A673 (cell line): ENCODE results near the gene LARGE1.

ENCODE experiments used
- EZH2 ChIP-seq: fragments of 200-600 bp; sonication (generic); IDR thresholded peaks from 2 replicates; pipeline ENCODE4 v1.6.1; 2017; ENCODE audit warnings: borderline replicate concordance, low read depth, mild to moderate bottlenecking, mixed read lengths, antibody characterized with exemption, low read length; ENCODE audit not compliant: poor library complexity, severe bottlenecking
- TF ChIP-seq, protein P1 (sequence below): fragments of 300-800, 200-600 bp; sonication (generic); conservative IDR thresholded peaks from 2 replicates; pipeline ENCODE4 v1.5.1; 2017; ENCODE audit warnings: low read depth, mild to moderate bottlenecking, antibody characterized with exemption, low read length, moderate library complexity, mixed read lengths

DNA sequence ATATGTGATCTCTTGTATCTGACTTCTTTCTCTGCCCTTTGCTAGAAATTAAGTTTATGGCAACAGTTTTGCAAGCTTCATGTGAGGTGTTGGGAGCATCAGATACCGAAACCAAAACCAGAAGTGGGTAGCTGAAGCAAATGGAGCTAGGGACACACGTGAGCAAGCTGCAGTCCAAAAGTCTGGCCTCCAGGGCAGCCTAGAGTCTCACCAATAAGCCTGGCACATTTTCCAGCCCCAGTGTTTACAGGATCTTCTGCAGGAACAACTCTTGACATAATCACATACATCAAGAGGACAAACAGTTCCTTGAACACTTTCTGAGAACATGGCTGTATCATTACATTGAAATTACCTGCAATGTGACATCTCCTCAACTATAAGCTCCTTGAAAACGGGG is 114.1 kb downstream of the LARGE1 start:
- TF ChIP-seq, protein P1, sequence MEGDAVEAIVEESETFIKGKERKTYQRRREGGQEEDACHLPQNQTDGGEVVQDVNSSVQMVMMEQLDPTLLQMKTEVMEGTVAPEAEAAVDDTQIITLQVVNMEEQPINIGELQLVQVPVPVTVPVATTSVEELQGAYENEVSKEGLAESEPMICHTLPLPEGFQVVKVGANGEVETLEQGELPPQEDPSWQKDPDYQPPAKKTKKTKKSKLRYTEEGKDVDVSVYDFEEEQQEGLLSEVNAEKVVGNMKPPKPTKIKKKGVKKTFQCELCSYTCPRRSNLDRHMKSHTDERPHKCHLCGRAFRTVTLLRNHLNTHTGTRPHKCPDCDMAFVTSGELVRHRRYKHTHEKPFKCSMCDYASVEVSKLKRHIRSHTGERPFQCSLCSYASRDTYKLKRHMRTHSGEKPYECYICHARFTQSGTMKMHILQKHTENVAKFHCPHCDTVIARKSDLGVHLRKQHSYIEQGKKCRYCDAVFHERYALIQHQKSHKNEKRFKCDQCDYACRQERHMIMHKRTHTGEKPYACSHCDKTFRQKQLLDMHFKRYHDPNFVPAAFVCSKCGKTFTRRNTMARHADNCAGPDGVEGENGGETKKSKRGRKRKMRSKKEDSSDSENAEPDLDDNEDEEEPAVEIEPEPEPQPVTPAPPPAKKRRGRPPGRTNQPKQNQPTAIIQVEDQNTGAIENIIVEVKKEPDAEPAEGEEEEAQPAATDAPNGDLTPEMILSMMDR, result no peak
- TF ChIP-seq EZH2, result no peak
